PC-3 (cell line): ENCODE data around the gene PCDHGB7. TPM values are rescaled to one million over a fixed set of nuclear protein-coding genes. Genes with fewer than 3 reads are reported as not detected.

ENCODE experiments used
- ATAC-seq: fragments of 200-7000 bp; cut with Tn5 transposase; 2 replicates; pipeline ENCODE4 v1.9.1; 2020; ENCODE audit warnings: mild to moderate bottlenecking, moderate library complexity
- BruUV-seq: library from RNA; stranded (reverse); fragments of 400-500 nt; replicated peaks from 2 replicates; lab custom pipeline; 2021; lab: Mats Ljungman, UMichigan
- CTCF ChIA-PET: fragments of 300-600 bp; sonication (Branson Sonifier 250); formaldehyde crosslinking; loops from one replicate; lab custom pipeline; 2022; ENCODE audit warnings: antibody characterized with exemption; lab: Charles Lee
- POLR2A ChIA-PET: fragments of 300-600 bp; sonication (Branson Sonifier 250); formaldehyde crosslinking; loops from one replicate; lab custom pipeline; 2022; ENCODE audit warnings: antibody characterized with exemption; ENCODE audit not compliant: unreplicated experiment; lab: Charles Lee
- DNase-seq: peaks from one replicate; pipeline ENCODE4 v3.0.0-alpha.2; 2015
- H2AFZ ChIP-seq: fragments of 300-600 bp; sonication (generic); 2 replicates; pipeline ENCODE4 v1.6.0; 2016; ENCODE audit warnings: antibody characterized with exemption, low read length
- H3F3A ChIP-seq: fragments of 300-600 bp; sonication (generic); one replicate; pipeline ENCODE4 v1.6.0; 2017; ENCODE audit warnings: antibody characterized with exemption, low read length, control low read depth, mild to moderate bottlenecking; ENCODE audit not compliant: unreplicated experiment
- H3K27ac ChIP-seq: fragments of 300-600 bp; sonication (generic); 2 replicates; pipeline ENCODE4 v1.5.1; 2016; ENCODE audit warnings: mild to moderate bottlenecking, low read length
- H3K27me3 ChIP-seq: fragments of 300-600 bp; sonication (generic); 2 replicates; pipeline ENCODE4 v1.6.1; 2016; ENCODE audit warnings: low read length, mixed read lengths
- H3K36me3 ChIP-seq: fragments of 300-600 bp; sonication (generic); 2 replicates; pipeline ENCODE4 v1.6.1; 2016; ENCODE audit warnings: low read depth, mixed run types, low read length, mixed read lengths
- H3K4me1 ChIP-seq: fragments of 300-600 bp; sonication (generic); 2 replicates; pipeline ENCODE4 v1.5.1; 2016; ENCODE audit warnings: low read length; ENCODE audit not compliant: insufficient read depth
- H3K4me2 ChIP-seq: fragments of 300-600 bp; sonication (generic); 2 replicates; pipeline ENCODE4 v1.6.0; 2016; ENCODE audit warnings: low read length
- H3K4me3 ChIP-seq: fragments of 300-600 bp; sonication (generic); 2 replicates; pipeline ENCODE4 v1.5.1; 2016; ENCODE audit warnings: mild to moderate bottlenecking, low read length, mixed read lengths
- H3K79me2 ChIP-seq: fragments of 300-600 bp; sonication (generic); 2 replicates; pipeline ENCODE4 v1.6.1; 2017; ENCODE audit warnings: low read length, mixed read lengths
- H3K9ac ChIP-seq: fragments of 300-600 bp; sonication (generic); 2 replicates; pipeline ENCODE4 v1.6.0; 2016; ENCODE audit warnings: mild to moderate bottlenecking, low read length
- H3K9me2 ChIP-seq: fragments of 300-600 bp; sonication (generic); replicated peaks from 2 replicates; pipeline ENCODE4 v1.6.1; 2016; ENCODE audit warnings: mixed run types, low read length, mixed read lengths
- H3K9me3 ChIP-seq: fragments of 300-600 bp; sonication (generic); 2 replicates; pipeline ENCODE4 v1.6.1; 2016; ENCODE audit warnings: low read length, mixed read lengths
- H4K20me1 ChIP-seq: fragments of 300-600 bp; sonication (generic); 2 replicates; pipeline ENCODE4 v1.6.1; 2016; ENCODE audit warnings: low read length, mixed read lengths
- EZH2 ChIP-seq: fragments of 300-600 bp; sonication (generic); IDR thresholded peaks from one replicate; pipeline ENCODE4 v1.6.1; 2017; ENCODE audit warnings: antibody characterized with exemption, mild to moderate bottlenecking, low read length; ENCODE audit not compliant: unreplicated experiment
- EZH2phosphoT487 ChIP-seq: fragments of 300-600 bp; sonication (generic); IDR thresholded peaks from 2 replicates; pipeline ENCODE4 v1.6.1; 2018; ENCODE audit warnings: mild to moderate bottlenecking, antibody characterized with exemption, low read length, borderline replicate concordance
- intact Hi-C: fragments of 100-400 bp; cut with micrococcal nuclease; formaldehyde crosslinking; loops from 2 replicates; pipeline ENCODE4 v1.9.0; 2023
- total RNA-seq: library from RNA; depleted of rRNA; stranded (reverse); fragments of >200 nt; gene quantifications from 2 replicates; pipeline ENCODE4 v1.2.3, GENCODE V29; 2014
- TF ChIP-seq, protein P1 (sequence below): fragments of 300-600 bp; sonication (generic); conservative IDR thresholded peaks from 2 replicates; pipeline ENCODE4 v1.5.1; 2017; ENCODE audit warnings: antibody characterized with exemption, low read depth, mild to moderate bottlenecking, low read length

Gene PCDHGB7
- total RNA-seq, 1 experiment from 2014 or later: 0.44 TPM

DNA sequence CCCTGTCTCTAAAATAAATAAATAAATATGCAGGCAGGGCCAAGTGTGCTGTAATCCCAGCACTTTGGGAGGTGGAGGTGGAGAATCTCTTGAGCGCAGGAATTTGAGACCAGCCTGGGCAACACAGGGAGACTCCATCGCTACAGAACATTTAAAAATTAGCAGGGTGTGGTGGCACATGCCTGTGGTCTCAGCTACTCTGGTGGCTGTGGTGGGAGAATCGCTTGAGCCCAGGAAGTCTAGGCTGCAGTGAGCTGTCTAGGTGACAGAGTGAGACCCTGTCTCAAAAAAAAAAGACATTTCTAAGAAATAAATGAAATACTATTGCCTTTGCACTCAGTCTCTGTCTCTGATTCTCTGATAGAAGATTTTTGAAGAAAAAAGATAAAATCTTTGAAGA, 5.9 kb upstream of the PCDHGB7 start:
- BruUV-seq: no TSS peak
- no peak for DNase-seq
- intact Hi-C loops: no loop called here
- H2AFZ ChIP-seq: no peak overlapping the region
- ChIA-PET CTCF (interaction anchor here (0.6 kb wide), 1 partner anchor 590 kb away, joined by 3 read pairs; no protein-coding TSS in a partner anchor), POLR2A (no interaction called here)
- H3K9me3 ChIP-seq: 0 out of 2 replicates have a peak, but pooled peaks cover 11% of the 10 kb centered on the region
- H3F3A ChIP-seq: no peaks in the 10 kb centered on the region
- no peaks in the 10 kb centered on the region for H3K27me3 ChIP-seq
- H3K4me3 ChIP-seq: no peak overlapping the region
- H3K9me2 ChIP-seq: no peaks in the 10 kb centered on the region
- H3K9ac ChIP-seq: no peak overlapping the region
- H3K4me1 ChIP-seq: no peaks in the 10 kb centered on the region
- H3K4me2 ChIP-seq: no peak overlapping the region
- no peak overlapping the region for H3K27ac ChIP-seq
- H3K79me2 ChIP-seq: no peaks in the 10 kb centered on the region
- peaks cover 6% of the 10 kb centered on the region; the same call in 1 of the 2 replicates for H3K36me3 ChIP-seq
- TF ChIP-seq EZH2phosphoT487 (no peak), EZH2 (no peak)
- TF ChIP-seq, protein P1, sequence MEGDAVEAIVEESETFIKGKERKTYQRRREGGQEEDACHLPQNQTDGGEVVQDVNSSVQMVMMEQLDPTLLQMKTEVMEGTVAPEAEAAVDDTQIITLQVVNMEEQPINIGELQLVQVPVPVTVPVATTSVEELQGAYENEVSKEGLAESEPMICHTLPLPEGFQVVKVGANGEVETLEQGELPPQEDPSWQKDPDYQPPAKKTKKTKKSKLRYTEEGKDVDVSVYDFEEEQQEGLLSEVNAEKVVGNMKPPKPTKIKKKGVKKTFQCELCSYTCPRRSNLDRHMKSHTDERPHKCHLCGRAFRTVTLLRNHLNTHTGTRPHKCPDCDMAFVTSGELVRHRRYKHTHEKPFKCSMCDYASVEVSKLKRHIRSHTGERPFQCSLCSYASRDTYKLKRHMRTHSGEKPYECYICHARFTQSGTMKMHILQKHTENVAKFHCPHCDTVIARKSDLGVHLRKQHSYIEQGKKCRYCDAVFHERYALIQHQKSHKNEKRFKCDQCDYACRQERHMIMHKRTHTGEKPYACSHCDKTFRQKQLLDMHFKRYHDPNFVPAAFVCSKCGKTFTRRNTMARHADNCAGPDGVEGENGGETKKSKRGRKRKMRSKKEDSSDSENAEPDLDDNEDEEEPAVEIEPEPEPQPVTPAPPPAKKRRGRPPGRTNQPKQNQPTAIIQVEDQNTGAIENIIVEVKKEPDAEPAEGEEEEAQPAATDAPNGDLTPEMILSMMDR: no peak
- no peaks in the 10 kb centered on the region for H4K20me1 ChIP-seq
- no peak for ATAC-seq

- H3K9ac ChIP-seq: no peak within 1 kb of the TSS
- DNase-seq (no peak), ATAC-seq (no peak)
- 0 out of 2 replicates have a peak, but pooled peaks cover 4% of the 10 kb centered on the region for H3K9me3 ChIP-seq
- no peak within 1 kb of the TSS for H3K4me2 ChIP-seq
- no peak within 1 kb of the TSS for H2AFZ ChIP-seq
- peaks cover 6% of the 10 kb centered on the region; the same call in 1 of the 2 replicates for H3K36me3 ChIP-seq
- no peaks in the 10 kb centered on the region for H3K27me3 ChIP-seq
- H3K4me1 ChIP-seq: no peaks in the 10 kb centered on the region
- H3K27ac ChIP-seq: no peak within 1 kb of the TSS
- BruUV-seq: no TSS peak
- H3K4me3 ChIP-seq: no peak within 1 kb of the TSS
- no peaks in the 10 kb centered on the region for H3K9me2 ChIP-seq
- TF ChIP-seq, protein P1: no peak
- TF ChIP-seq EZH2 (no peak), EZH2phosphoT487 (no peak)
- no peaks in the 10 kb centered on the region for H3F3A ChIP-seq
- no peaks in the 10 kb centered on the region for H3K79me2 ChIP-seq
- CTCF ChIA-PET: no interaction called here
- no peaks in the 10 kb centered on the region for H4K20me1 ChIP-seq
- intact Hi-C loops: no loop called here
- POLR2A ChIA-PET: no interaction called here
Measured at GRCh38 chr5:141412854-141413539, 4.5 kb upstream of the PCDHGB7 start, which contains the start of gene PCDHGA10. TSS of gene PCDHGA10 (plus strand) at chr5:141412987. CDS start at chr5:141413176, 189 bp downstream.

DNA sequence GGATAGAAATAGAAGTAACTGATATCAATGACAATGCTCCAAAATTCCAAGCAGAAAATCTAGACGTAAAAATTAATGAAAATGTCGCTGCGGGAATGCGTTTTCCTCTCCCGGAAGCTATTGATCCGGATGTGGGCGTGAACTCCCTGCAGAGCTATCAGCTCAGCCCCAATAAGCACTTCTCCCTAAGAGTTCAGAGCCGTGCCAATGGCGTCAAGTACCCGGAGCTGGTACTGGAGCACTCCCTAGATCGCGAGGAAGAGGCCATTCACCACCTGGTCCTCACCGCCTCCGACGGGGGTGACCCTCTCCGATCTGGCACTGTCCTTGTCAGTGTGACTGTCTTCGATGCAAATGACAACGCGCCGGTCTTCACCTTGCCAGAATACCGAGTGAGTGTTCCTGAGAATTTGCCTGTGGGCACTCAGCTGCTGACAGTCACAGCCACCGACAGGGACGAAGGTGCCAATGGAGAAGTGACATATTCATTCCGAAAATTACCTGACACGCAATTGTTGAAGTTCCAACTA, 3.9 kb upstream of the PCDHGB7 start:
- intact Hi-C loops: no loop called here
- no TSS peak for BruUV-seq
- CTCF ChIA-PET: no interaction called here

More for the DNA sequence above, 3.9 kb upstream of the PCDHGB7 start:
- no peaks in the 10 kb centered on the region for H3K9me2 ChIP-seq
- no peak overlapping the region for H2AFZ ChIP-seq
- ATAC-seq: no peak
- H3K4me1 ChIP-seq: no peaks in the 10 kb centered on the region
- no peaks in the 10 kb centered on the region for H3F3A ChIP-seq
- no peaks in the 10 kb centered on the region for H4K20me1 ChIP-seq
- no peak overlapping the region for H3K27ac ChIP-seq
- H3K27me3 ChIP-seq: no peaks in the 10 kb centered on the region
- H3K36me3 ChIP-seq: peaks cover 6% of the 10 kb centered on the region; the same call in 1 of the 2 replicates
- TF ChIP-seq, protein P1: no peak
- TF ChIP-seq EZH2phosphoT487 (no peak), EZH2 (no peak)
- no peak overlapping the region for H3K4me2 ChIP-seq
- no peak for DNase-seq
- no peak overlapping the region for H3K9ac ChIP-seq
- no peak overlapping the region for H3K4me3 ChIP-seq
- POLR2A ChIA-PET: no interaction called here
- no peaks in the 10 kb centered on the region for H3K79me2 ChIP-seq
- 0 out of 2 replicates have a peak, but pooled peaks cover 4% of the 10 kb centered on the region for H3K9me3 ChIP-seq
